Endothelial cell of umbilical vein (primary cell): ENCODE measurements around the gene PPP1R3G. TPM values are rescaled to one million over a fixed set of nuclear protein-coding genes. Genes with fewer than 3 reads are reported as not detected.

Source experiments
- BruUV-seq: library from RNA; stranded (reverse); fragments of 400-500 nt; replicated peaks from 2 replicates; lab custom pipeline; 2021; lab: Mats Ljungman, UMichigan
- CTCF ChIA-PET: fragments of 300-600, 350-600 bp; sonication (Branson Sonifier 250); formaldehyde crosslinking; loops from one replicate; lab custom pipeline; 2021; ENCODE audit warnings: antibody characterized with exemption, inconsistent platforms; lab: Charles Lee
- POLR2A ChIA-PET: fragments of 300-600, 350-600 bp; sonication (Branson Sonifier 250); formaldehyde crosslinking; loops from one replicate; lab custom pipeline; 2021; ENCODE audit warnings: antibody characterized with exemption, inconsistent platforms; lab: Charles Lee
- DNase-seq: peaks from one replicate; pipeline ENCODE4 v3.0.0-alpha.2; 2011; ENCODE audit warnings: low read depth, low spot score
- FAIRE-seq: peaks from 2 replicates; lab custom pipeline; 2011; peaks lifted over from hg19 to GRCh38; lab: Jason Lieb, UNC
- H2AFZ ChIP-seq: 2 replicates; pipeline ENCODE4 v1.6.0; 2012; ENCODE audit warnings: low read depth, low read length, control low read depth, inconsistent platforms
- H3K27ac ChIP-seq: 2 replicates; pipeline ENCODE4 v1.5.1; 2011; ENCODE audit warnings: low read depth, mild to moderate bottlenecking, control low read depth, low read length, moderate library complexity; ENCODE audit not compliant: insufficient read depth
- H3K27me3 ChIP-seq, 2 experiments: 2 replicates each; pipeline versions ENCODE4 v1.6.0 to v1.6.1; 2011; ENCODE audit warnings: low read length in 2 of 2, mixed read lengths in 1 of 2; ENCODE audit not compliant: control insufficient read depth in 2 of 2, insufficient read depth in 2 of 2
- H3K36me3 ChIP-seq, 2 experiments: 2 replicates in 1 of 2; 3 replicates in 1 of 2; pipeline ENCODE4 v1.5.1; 2011; ENCODE audit warnings: low read length in 2 of 2, mild to moderate bottlenecking in 1 of 2, moderate library complexity in 1 of 2; ENCODE audit not compliant: control insufficient read depth in 2 of 2, insufficient read depth in 2 of 2; ENCODE audit errors: extremely low read depth in 1 of 2
- H3K4me1 ChIP-seq: 3 replicates; pipeline ENCODE4 v1.5.1; 2011; ENCODE audit warnings: mild to moderate bottlenecking, low read length; ENCODE audit not compliant: control insufficient read depth, insufficient read depth; ENCODE audit errors: extremely low read depth
- H3K4me2 ChIP-seq: 2 replicates; pipeline ENCODE4 v1.6.1; 2011; ENCODE audit warnings: low read length, control low read depth, mixed read lengths; ENCODE audit not compliant: insufficient read depth
- H3K4me3 ChIP-seq, 3 experiments: fragments of 200-600 bp in 1 of 3; sonication (generic), shearing (Covaris generic) in 1 of 3; replicated peaks in 1 of 3; 2 replicates each; pipeline ENCODE4 v1.5.1; 2011 to 2016; ENCODE audit warnings: control low read depth in 3 of 3, low read length in 3 of 3, mild to moderate bottlenecking in 2 of 3, inconsistent platforms in 1 of 3, low read depth in 1 of 3, moderate library complexity in 1 of 3; ENCODE audit not compliant: insufficient read depth in 1 of 3
- H3K79me2 ChIP-seq: 2 replicates; pipeline ENCODE4 v1.6.0; 2012; ENCODE audit warnings: low read length, inconsistent platforms; ENCODE audit not compliant: control insufficient read depth, insufficient read depth
- H3K9ac ChIP-seq: replicated peaks from 2 replicates; pipeline ENCODE3; 2011; ENCODE audit warnings: low read length, control low read depth; ENCODE audit not compliant: insufficient read depth; ENCODE audit errors: extremely low read depth
- H3K9me1 ChIP-seq: replicated peaks from 3 replicates; pipeline ENCODE4 v1.6.0; 2011; ENCODE audit warnings: mild to moderate bottlenecking, low read length; ENCODE audit not compliant: control insufficient read depth, insufficient read depth; ENCODE audit errors: extremely low read depth
- H3K9me3 ChIP-seq: replicated peaks from 2 replicates; pipeline ENCODE4 v1.5.1; 2012; ENCODE audit warnings: low read length, inconsistent platforms; ENCODE audit not compliant: control insufficient read depth, insufficient read depth
- H4K20me1 ChIP-seq: replicated peaks from 2 replicates; pipeline ENCODE3; 2011; ENCODE audit warnings: mild to moderate bottlenecking, low read length; ENCODE audit not compliant: control insufficient read depth, insufficient read depth; ENCODE audit errors: extremely low read depth
- CTCF ChIP-seq, 2 donors: IDR thresholded peaks; 1 replicate in 1 of 2; 2 replicates in 1 of 2; pipeline ENCODE4 v1.5.1; 2011; ENCODE audit warnings: low read length in 2 of 2, mild to moderate bottlenecking in 2 of 2, moderate library complexity in 2 of 2, control low read depth in 1 of 2, inconsistent platforms in 1 of 2, low read depth in 1 of 2; ENCODE audit not compliant: insufficient read depth in 1 of 2; ENCODE audit errors: extremely low read depth in 1 of 2
- EZH2 ChIP-seq: IDR thresholded peaks from 2 replicates; pipeline ENCODE4 v1.6.1; 2012; ENCODE audit warnings: borderline replicate concordance, low read depth, mild to moderate bottlenecking, moderate library complexity, low read length, inconsistent platforms; ENCODE audit not compliant: severe bottlenecking
- FOS ChIP-seq: IDR thresholded peaks from 2 replicates; pipeline ENCODE4 v1.6.1; 2011; ENCODE audit warnings: mild to moderate bottlenecking, low read length, moderate library complexity, borderline replicate concordance; ENCODE audit not compliant: insufficient read depth
- GATA2 ChIP-seq: IDR thresholded peaks from 2 replicates; pipeline ENCODE4 v1.7.0; 2011; ENCODE audit warnings: low read depth, mild to moderate bottlenecking, moderate library complexity, mixed read lengths, low read length; ENCODE audit not compliant: insufficient read length, insufficient read depth
- JUN ChIP-seq: IDR thresholded peaks from 2 replicates; pipeline ENCODE4 v1.6.1; 2011; ENCODE audit warnings: borderline replicate concordance, low read depth; ENCODE audit not compliant: insufficient read length, insufficient read depth
- MAX ChIP-seq: IDR thresholded peaks from 2 replicates; pipeline ENCODE4 v1.6.1; 2011; ENCODE audit not compliant: insufficient read depth, insufficient read length
- MYC ChIP-seq: IDR thresholded peaks from one replicate; pipeline ENCODE4 v1.6.1; 2011; ENCODE audit warnings: mild to moderate bottlenecking, low read depth, low read length
- POLR2A ChIP-seq: IDR thresholded peaks from 2 replicates; pipeline ENCODE4 v1.6.1; 2012; ENCODE audit warnings: low read depth, mild to moderate bottlenecking, control low read depth, low read length
- POLR2AphosphoS5 ChIP-seq: IDR thresholded peaks from 2 replicates; pipeline ENCODE4 v1.6.1; 2012; ENCODE audit warnings: low read depth, mild to moderate bottlenecking, control low read depth, low read length, moderate library complexity; ENCODE audit not compliant: insufficient read depth
- dilution Hi-C: fragments of 300-500 bp; cut with MboI; formaldehyde crosslinking; loops from one replicate; pipeline ENCODE4 v1.15.0; 2019; ENCODE audit warnings: low sequenced_read_pairs; ENCODE audit not compliant: extremely low pct_ligation_motif_present
- intact Hi-C: fragments of 100-400 bp; cut with micrococcal nuclease; formaldehyde crosslinking; loops from one replicate; pipeline ENCODE4 v1.10.0; 2022
- polyA plus RNA-seq, 4 experiments: library from polyadenylated mRNA; depleted of rRNA in 3 of 4; stranded (reverse) in 3 of 4; unstranded in 1 of 4; fragments of >200 nt; gene quantifications; 2 replicates each; pipeline versions ENCODE4 v1.2.1 to v1.2.3, GENCODE V29; 2011 to 2012; ENCODE audit warnings: missing spikeins in 1 of 4
- total RNA-seq: library from RNA; stranded (reverse); gene quantifications from 2 replicates; pipeline ENCODE4 v1.2.3, GENCODE V29; 2021

PPP1R3G gene
- total and polyA plus RNA-seq, 2 donors (not counting 3 experiments of a cell fraction or from before 2014, with no cell fraction given), result 0.04 to 0.09 TPM

GRCh38 chr6:5073992-5074391 lies 11.1 kb upstream of the PPP1R3G start:
- Histone ChIP-seq H3K4me3 (no peak overlapping the region), H4K20me1 (no peaks in the 10 kb centered on the region), H2AFZ (no peak overlapping the region), H3K9ac (no peak overlapping the region), H3K27me3 (peaks cover 0 to 2% of the 10 kb centered on the region in 2 experiments), H3K4me2 (no peak overlapping the region), H3K27ac (no peak overlapping the region), H3K36me3 (no peaks in the 10 kb centered on the region), H3K4me1 (no peaks in the 10 kb centered on the region), H3K9me3 (no peaks in the 10 kb centered on the region), H3K9me1 (no peaks in the 10 kb centered on the region), H3K79me2 (no peaks in the 10 kb centered on the region)
- ChIA-PET POLR2A (no interaction called here), CTCF (no interaction called here)
- FAIRE-seq, result no peak
- DNase-seq, result no peak
- dilution Hi-C loops, result no loop called here
- intact Hi-C loops, result no loop called here
- BruUV-seq, result no TSS peak
- TF ChIP-seq MYC (no peak), MAX (no peak), POLR2AphosphoS5 (no peak), POLR2A (no peak), JUN (no peak), GATA2 (no peak), FOS (no peak), EZH2 (no peak), CTCF (IDR thresholded peaks at IDR 0.05; ENCODE audit: extremely low read depth in 1 of 2, insufficient read depth in 1 of 2, low read depth in 1 of 2, low read length in 2 of 2) (no peak)
